GM19455 (cell line): ENCODE data around the gene NTNG1.
"Not testable (repeated sequence)": the region's sequence is repeated elsewhere in the genome, so short reads cannot be mapped to it uniquely, and the experiment has no call there.

Experiments used
- ATAC-seq: cut with Tn5 transposase; IDR thresholded peaks from one replicate; pipeline ENCODE4 v1.9.1; 2021; ENCODE audit not compliant: unreplicated experiment

Gene NTNG1

DNA sequence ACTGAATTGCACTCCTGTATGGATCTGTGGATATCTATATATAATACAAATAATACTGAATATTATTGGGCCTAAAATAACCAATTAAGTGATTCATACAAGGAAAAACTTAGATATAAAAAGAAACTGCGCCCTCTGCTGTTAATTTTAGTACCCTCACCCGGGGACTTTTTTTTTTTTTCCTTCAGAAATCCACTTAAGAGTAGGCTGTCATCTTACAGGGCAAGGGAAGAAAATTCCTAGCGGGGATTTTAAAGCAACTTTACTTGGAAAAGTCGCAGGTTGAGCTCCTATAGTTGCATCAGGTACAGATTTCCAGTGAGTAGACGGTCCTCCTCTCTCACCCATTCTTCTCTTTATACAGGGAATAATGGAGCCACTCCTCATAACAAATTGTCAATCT, 1.3 kb downstream of the NTNG1 start:
- ATAC-seq, result no peak

- ATAC-seq, result no peak
Measured at GRCh38 chr1:107142666-107143065, 1.8 kb downstream of the NTNG1 start.

DNA sequence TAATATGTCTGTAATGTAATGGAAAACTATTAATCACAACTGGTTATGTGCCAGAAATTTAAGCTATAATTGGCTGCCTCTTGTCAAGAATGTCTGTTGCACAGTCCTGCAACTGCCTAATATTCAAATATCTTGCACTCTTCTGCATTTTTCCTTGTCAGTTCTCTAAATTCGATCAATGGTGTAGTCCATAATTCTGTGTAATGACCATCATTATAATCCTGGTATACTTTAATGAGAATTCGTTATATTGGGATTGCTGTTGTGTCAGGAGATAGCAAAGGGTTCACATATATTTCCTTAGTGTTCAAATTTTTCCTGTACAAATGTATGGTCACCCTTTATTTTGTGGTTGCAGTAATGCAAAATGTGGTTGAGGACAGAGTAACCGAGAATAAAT, 4.8 kb downstream of the NTNG1 start:
- ATAC-seq, result no peak

- ATAC-seq, result no peak
Measured at GRCh38 chr1:107147843-107148242, 7.0 kb downstream of the NTNG1 start.

DNA sequence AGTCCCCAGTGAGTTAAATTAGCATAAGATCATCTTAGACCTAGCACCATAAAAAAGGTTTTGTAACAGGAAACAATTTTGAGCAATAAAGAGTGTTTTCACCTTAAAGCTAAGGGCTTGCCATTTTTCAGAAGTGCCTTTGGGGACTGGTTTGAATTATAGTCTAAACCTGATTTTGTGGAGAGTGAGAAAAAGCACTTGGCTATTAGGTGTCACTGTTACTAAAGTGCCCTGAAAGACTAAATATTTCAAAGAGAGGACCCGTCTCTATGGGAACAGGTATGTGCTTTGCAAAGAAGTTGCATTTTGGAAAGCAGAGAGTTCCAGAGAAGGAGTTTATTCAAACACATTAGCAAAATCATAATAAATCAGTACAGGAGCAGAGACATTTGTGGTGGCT, 9.1 kb downstream of the NTNG1 start:
- no peak for ATAC-seq

DNA sequence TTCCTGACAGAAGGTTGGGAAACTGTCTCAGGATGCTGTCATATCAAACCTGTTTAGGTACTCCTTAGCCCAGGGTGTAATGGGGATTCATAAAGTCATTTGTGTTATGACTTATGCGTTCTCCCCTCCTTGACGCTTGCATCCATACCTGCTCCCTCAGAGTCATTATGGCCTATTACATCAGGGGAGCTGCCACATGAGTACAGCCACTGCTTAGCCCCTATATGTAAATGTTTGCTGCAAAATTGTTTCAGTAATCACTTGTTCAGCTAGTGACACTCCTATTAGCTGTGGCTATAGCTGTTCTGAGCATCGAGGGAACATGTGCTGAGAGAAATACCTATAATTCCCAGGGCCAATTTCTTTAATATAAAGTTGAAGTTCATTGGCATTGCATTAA, 10.5 kb downstream of the NTNG1 start:
- no peak for ATAC-seq

- ATAC-seq, result no peak
Measured at GRCh38 chr1:107152395-107152794, 11.6 kb downstream of the NTNG1 start.

DNA sequence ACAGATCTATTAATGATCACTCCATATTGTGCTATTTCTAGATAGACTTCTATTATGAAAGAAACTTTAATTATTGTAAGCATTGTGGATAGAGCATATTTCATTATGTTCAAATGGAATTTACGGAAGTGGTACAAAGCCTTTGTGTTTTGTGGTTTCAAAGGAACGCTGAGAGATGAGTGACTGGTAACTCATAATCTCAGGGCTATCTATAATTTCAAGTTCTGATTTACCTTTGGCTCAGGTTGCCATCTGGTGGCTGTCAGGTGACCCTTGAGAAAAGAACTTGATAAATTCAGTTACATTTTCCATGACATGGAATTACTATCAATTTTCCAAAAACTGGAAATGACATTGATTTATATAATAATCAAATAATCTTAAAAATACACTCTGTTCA, 12.2 kb downstream of the NTNG1 start:
- ATAC-seq, result no peak

- no peak for ATAC-seq
Measured at GRCh38 chr1:107158496-107158895, 17.7 kb downstream of the NTNG1 start.

DNA sequence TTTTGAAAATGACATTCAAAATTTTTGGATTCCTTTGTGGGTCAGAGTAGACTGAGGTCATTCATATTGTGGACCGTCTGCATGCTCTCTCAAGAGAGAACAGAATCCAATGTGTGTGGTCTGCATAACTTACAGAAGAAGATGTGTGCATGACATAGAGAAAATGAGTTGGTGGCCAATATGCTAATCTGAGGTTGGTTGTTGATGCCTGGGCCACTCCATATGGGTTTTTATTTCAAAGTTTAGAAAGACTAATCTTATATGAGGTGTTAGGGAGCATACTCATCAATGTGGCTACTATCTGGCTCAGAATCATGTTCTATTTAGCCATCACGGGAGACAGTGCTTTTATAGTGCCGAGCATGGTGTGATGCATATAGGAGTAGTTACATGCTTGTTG, 18.2 kb downstream of the NTNG1 start:
- ATAC-seq, result no peak

GRCh38 chr1:107162745-107163144, 21.9 kb downstream of the NTNG1 start:
- no peak for ATAC-seq

GRCh38 chr1:107164901-107165300, 24.1 kb downstream of the NTNG1 start:
- ATAC-seq, result not testable (repeated sequence)

DNA sequence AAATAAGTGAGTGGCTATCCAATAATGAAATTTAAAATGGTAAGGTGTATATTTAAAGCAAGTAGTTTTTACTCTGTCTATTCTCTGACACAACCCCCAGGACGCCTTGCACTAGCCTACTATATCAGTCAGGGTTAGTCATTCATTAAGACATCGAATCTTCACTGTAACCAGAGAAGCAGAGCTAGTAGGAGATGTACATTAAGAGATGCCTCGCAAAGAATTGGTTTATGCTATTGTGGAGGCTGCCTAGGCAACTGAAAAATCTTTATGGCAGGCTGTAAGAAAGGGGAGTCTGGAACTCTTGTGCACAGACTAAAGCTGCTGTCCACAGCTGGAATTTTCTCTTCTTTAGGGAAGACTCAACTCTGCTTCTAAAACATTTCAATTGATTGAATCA, 28.8 kb downstream of the NTNG1 start:
- ATAC-seq, result no peak

DNA sequence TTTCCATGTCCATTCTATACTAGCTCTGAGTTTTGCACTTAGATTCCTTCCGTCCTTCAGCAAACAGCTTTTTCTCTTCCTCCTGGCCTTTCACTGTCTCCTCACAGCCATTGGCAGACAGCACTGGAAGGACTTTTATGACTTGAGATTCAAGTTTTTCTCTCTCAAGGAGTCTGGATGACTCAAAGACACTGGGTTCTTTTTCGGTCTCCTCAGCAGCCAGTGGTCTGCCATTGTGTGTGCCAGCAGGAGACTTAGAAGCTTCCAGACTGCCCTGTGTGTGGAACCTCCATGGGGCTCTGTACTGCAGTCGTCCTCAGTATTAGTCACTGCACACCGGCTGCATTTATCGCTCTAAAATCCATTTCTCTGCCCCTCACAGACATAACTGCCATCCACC, 30.5 kb downstream of the NTNG1 start:
- ATAC-seq, result no peak

GRCh38 chr1:107172450-107173170, 31.8 kb downstream of the NTNG1 start:
- no peak for ATAC-seq

GRCh38 chr1:107175102-107175909, 34.5 kb downstream of the NTNG1 start:
- ATAC-seq, result no peak

DNA sequence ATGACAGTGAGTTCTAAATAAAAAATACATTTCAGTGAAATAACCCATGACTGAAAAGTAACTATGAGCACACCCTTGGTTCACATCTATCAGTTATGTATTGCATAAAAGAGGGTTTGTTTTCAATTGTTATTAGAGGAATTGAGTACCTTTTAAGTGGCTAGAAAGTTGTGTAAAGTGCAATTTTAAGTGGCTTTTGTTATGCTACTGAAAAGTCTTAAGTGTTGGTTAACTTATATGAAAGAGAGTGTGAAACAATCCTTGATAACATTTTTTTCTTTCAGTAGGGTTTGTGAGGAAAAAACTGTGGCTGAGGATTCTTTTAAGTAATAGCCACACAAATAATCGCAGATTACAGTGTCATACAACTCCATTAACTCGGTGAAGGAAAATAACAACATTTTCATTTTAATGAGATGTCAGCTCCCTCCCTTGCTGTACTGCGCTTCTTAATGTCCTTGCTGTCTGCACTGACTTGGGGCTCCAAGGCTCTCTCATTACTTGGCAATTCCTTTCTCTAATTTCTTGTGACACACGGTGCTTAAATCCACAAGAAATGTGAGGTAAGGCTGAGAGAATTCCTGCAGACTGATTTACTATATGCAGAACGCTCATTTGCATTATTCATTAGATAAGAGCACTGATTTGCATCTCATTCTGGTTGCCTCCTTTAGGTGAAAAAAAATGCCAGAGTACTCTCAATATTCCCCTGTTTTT, 40.6 kb downstream of the NTNG1 start:
- ATAC-seq, result no peak

- ATAC-seq, result no peak
Measured at GRCh38 chr1:107183011-107183410, 42.2 kb downstream of the NTNG1 start.

DNA sequence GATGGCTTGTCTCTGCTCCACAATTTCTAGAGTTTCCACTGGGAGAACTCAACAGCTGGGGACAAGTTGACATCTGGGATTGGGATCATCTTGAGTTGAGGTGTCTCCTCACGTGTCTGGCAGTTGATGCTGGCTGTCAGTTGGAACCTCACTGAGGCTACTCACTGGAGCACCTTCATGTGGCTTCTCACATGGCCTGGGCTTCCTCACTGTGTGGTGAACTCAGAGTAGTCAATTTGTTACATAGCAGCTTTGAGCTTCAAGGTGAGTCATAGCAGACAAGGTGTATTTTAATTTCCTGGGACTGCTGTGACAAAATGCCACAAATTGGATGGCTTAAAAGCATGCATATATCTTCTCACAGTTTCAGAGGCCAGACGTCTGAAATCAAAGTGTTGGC, 44.0 kb downstream of the NTNG1 start:
- ATAC-seq, result no peak

GRCh38 chr1:107187399-107187798, 46.6 kb downstream of the NTNG1 start:
- no peak for ATAC-seq

GRCh38 chr1:107188160-107188559, 47.3 kb downstream of the NTNG1 start:
- ATAC-seq, result no peak

GRCh38 chr1:107194380-107194779, 53.5 kb downstream of the NTNG1 start:
- no peak for ATAC-seq
